GM18511 (cell line): Measurements from ENCODE around the gene INSRR.

Experiments used
- ATAC-seq: cut with Tn5 transposase; IDR thresholded peaks from one replicate; pipeline ENCODE4 v1.9.1; 2021; ENCODE audit warnings: mild to moderate bottlenecking, moderate library complexity; ENCODE audit not compliant: unreplicated experiment

INSRR gene

GRCh38 chr1:156808186-156809030 is 50.5 kb downstream of the INSRR start:
- ATAC-seq = no peak

- no peak for ATAC-seq
These were observed 51.3 kb downstream of the INSRR start for GRCh38 chr1:156807627-156808026.

- ATAC-seq = no peak
These were observed 52.1 kb downstream of the INSRR start for GRCh38 chr1:156806512-156807440.

GRCh38 chr1:156805766-156806511 is 53.0 kb downstream of the INSRR start:
- ATAC-seq = no peak

GRCh38 chr1:156804572-156805243 is 54.2 kb downstream of the INSRR start:
- no peak for ATAC-seq

GRCh38 chr1:156804026-156804425 is 54.9 kb downstream of the INSRR start:
- ATAC-seq = no peak

GRCh38 chr1:156803086-156803851 is 55.6 kb downstream of the INSRR start:
- no peak for ATAC-seq

- no peak for ATAC-seq
These were observed 56.4 kb downstream of the INSRR start for GRCh38 chr1:156802421-156802935.

GRCh38 chr1:156801409-156802121 is 57.4 kb downstream of the INSRR start:
- ATAC-seq = no peak

GRCh38 chr1:156797212-156797871 is 61.6 kb downstream of the INSRR start:
- ATAC-seq = no peak

GRCh38 chr1:156796340-156797097 is 62.4 kb downstream of the INSRR start:
- ATAC-seq = no peak

- no peak for ATAC-seq
These were observed 63.1 kb downstream of the INSRR start for GRCh38 chr1:156795787-156796186.

GRCh38 chr1:156795374-156795733 is 63.6 kb downstream of the INSRR start:
- ATAC-seq = no peak

GRCh38 chr1:156794506-156795373 is 64.2 kb downstream of the INSRR start:
- ATAC-seq = no peak
